HG03097 (cell line): Measurements from ENCODE around the gene TPGS1.
"Not testable (repeated sequence)": the region's sequence is repeated elsewhere in the genome, so short reads cannot be mapped to it uniquely, and the experiment has no call there.

Experiments used
- ATAC-seq: cut with Tn5 transposase; IDR thresholded peaks from one replicate; pipeline ENCODE4 v1.9.1; 2021; ENCODE audit not compliant: unreplicated experiment, low FRiP score

The TPGS1 gene

GRCh38 chr19:475360-475759, 31.9 kb upstream of the TPGS1 start:
- no peak for ATAC-seq

- ATAC-seq: no peak
Observed at GRCh38 chr19:478236-478903, 28.9 kb upstream of the TPGS1 start.

GRCh38 chr19:478976-479375, 28.3 kb upstream of the TPGS1 start:
- no peak for ATAC-seq

- ATAC-seq: no peak
Observed at GRCh38 chr19:480016-480855, 27.1 kb upstream of the TPGS1 start.

- not testable (repeated sequence) for ATAC-seq
Observed at GRCh38 chr19:481100-481499, 26.2 kb upstream of the TPGS1 start.

GRCh38 chr19:482186-483041, 24.9 kb upstream of the TPGS1 start:
- no peak for ATAC-seq

GRCh38 chr19:483332-484072, 23.8 kb upstream of the TPGS1 start:
- ATAC-seq: no peak

- no peak for ATAC-seq
Observed at GRCh38 chr19:484494-484893, 22.8 kb upstream of the TPGS1 start.

- no peak for ATAC-seq
Observed at GRCh38 chr19:485077-485476, 22.2 kb upstream of the TPGS1 start.

- no peak for ATAC-seq
Observed at GRCh38 chr19:485583-486236, 21.6 kb upstream of the TPGS1 start.

- ATAC-seq: peak; percentile 76
Observed at GRCh38 chr19:488505-489417, 18.5 kb upstream of the TPGS1 start.

GRCh38 chr19:489418-490196, 17.7 kb upstream of the TPGS1 start:
- peak; percentile 11 for ATAC-seq

GRCh38 chr19:491146-491741, 16.1 kb upstream of the TPGS1 start:
- ATAC-seq: no peak

- no peak for ATAC-seq
Observed at GRCh38 chr19:492091-492531, 15.2 kb upstream of the TPGS1 start.

- ATAC-seq: no peak
Observed at GRCh38 chr19:493391-494170, 13.7 kb upstream of the TPGS1 start.

- no peak for ATAC-seq
Observed at GRCh38 chr19:494171-495080, 12.9 kb upstream of the TPGS1 start.
